EL (cell line): Measurements from ENCODE around the gene UQCC2.

Experiments
- DNase-seq: peaks from one replicate; pipeline ENCODE4 v3.0.0-alpha.2; 2016

Gene UQCC2

GRCh38 chr6:33688451-33689147 is 22.9 kb downstream of the UQCC2 start:
- no peak for DNase-seq

GRCh38 chr6:33688006-33688405 is 23.5 kb downstream of the UQCC2 start:
- DNase-seq: no peak

DNA sequence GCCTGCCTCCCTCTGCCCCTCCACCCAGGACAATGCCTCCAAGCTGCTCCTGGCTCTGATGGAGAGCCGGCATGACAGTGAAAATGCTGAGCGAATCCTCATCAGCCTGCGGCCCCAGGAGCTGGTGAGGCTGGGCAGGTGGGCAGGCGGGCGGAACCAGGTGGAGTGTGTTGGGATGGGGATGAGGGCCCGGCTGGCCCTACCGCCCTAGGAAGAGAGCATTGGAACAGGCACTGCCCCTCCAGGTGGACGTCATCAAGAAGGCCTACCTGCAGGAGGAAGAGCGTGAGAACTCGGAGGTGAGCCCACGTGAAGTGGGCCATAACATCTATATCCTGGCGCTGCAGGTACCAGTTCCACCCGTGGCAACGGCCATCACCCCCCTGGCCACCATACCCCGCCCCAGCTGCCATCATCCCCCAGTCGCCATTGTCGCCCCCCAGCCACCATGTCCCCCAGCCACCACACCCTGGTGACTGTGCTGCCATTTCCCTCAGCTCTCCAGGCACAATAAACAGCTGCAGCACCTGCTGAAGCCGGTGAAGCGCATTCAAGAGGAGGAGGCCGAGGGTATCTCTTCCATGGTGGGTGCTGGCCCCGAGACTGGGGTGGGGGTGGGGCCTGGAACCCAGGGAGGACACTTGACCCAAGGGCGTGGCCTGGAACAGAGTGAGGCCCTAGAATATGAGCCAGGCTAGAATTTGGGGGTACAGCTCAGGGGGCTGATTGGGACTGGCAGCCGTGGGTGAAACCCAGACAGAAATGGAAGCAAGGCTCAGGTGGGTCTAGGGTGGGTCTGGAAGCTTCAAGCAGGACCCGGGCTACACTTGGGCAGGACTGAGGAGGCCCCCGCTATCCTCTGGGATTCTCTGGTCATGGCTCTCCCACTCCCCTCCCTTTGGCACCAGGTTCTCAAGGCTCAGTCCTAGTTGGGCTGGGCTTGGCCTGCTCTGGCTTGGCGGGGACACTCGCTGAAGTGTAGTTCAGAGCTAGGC is 24.2 kb downstream of the UQCC2 start:
- DNase-seq: no peak

DNA sequence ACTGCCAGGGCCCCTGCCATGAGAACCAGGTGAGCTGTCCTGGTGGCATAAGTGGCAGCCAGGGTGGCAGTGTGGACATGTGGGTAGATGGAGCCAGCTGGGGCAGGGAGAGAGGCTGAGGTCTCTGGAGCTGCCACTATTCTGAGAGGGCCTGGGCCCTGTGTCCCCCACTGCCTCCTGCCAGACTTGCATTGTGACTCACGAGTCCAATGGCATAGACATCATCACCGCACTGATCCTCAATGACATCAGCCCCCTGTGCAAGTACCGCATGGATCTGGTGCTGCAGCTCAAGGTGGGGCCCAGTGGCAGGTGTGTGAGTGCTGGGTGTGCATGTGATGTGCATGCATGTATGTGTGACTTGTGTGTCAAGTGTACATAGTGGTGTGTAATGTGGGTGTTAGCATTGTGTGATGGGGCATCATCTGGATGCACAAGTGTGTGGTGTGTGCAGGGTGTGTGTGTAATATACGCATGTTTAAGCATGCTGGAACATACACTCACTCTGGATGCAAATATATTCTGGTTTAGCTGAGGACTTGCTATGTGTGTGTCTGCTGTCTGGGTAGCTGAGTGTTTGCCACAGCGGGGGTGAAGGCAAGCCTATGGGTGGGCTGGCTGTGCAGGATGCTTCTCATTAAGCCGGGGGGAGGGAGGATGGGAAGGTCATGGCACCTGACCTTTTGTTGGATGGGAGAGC is 25.1 kb downstream of the UQCC2 start:
- DNase-seq: no peak

GRCh38 chr6:33685411-33686224 is 25.9 kb downstream of the UQCC2 start:
- no peak for DNase-seq

- DNase-seq: no peak
Measured at GRCh38 chr6:33684983-33685382, 26.5 kb downstream of the UQCC2 start.

GRCh38 chr6:33684428-33684896 is 27.0 kb downstream of the UQCC2 start:
- DNase-seq: no peak

GRCh38 chr6:33683576-33684427 is 27.7 kb downstream of the UQCC2 start:
- DNase-seq: no peak

DNA sequence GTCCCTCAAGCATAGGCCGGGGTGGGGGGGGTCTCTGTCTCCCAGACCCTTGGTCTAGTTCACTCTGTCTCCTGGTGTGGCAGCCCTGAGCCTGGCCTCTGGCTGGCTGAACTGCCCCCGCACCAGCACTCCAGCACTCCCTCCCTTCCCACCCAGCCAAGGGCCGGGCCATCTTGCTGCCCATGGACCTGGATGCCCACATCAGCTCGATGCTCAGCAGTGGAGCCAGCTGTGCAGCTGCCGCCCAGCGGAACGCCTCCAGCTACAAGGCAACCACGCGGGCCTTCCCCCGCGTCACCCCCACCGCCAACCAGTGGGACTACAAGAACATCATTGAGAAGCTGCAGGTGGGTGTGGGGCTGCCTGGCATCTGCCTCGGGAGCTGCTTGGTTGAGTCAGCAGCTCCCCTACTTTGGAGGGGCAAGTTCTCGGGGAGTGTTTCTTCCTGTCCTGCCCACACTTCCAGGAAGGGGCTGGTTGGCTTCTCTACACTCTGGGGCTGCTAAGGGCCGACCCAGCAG is 28.4 kb downstream of the UQCC2 start:
- no peak for DNase-seq

DNA sequence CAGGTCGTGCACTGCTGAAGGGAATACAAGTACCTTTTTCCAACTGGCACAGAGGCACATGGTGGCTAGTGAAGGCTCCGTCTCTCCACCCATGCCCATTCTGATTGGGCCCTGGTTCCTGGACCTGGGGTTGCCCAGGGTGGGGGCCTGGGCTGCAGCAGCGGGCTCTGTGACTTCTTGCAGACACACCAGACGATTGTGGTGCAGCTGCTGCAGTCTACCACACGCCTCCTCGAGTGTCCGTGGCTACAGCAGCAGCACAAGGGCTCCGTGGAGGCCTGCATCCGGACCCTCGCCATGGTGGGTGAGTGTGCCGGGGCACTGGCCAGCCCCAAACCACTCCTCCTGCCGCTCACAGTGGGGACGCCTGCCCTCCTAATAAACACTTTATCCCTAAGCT is 29.2 kb downstream of the UQCC2 start:
- DNase-seq: no peak

DNA sequence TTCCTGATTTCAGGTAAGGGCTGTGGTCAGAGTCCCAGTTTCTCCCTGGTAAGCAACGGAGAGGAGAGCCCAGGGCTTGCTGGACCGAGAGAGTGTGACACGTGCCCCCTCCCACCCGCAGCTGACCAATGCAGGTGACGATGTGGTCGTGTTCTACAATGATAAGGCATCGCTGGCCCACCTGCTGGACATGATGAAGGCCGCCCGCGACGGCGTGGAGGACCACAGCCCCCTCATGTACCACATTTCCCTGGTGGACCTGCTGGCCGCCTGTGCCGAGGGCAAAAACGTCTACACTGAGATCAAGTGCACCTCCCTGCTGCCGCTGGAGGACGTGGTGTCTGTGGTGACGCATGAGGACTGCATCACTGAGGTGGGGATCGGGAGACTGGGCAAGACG is 31.7 kb downstream of the UQCC2 start:
- DNase-seq: no peak

DNA sequence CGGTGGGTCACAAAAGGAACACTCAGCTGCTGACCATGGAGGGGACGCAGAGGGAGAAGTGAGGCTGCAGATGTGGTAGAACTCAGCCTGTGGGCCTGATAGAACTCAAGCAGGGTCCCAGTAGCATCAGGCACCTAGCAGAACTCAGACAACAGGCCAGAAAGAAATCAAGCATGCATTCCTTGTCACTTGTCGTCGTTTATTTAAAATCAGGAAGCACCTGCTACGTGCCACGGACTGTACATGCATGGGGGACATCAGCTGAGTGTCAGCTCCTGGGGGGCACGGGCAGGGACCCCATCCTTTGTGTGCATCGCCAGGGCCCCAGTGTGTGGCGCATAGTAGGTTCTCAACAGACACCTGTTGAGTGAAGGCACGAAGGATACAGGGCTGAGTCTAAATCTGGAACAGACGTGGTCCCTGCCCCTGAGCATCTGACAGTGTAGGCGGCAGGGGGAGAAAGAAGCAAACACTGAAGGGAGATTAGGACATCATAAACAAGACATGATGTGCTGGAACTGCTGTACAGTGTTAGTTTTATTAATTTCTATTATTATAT is 32.5 kb downstream of the UQCC2 start:
- DNase-seq: no peak

- no peak for DNase-seq
Measured at GRCh38 chr6:33678233-33678931, 33.1 kb downstream of the UQCC2 start.

DNA sequence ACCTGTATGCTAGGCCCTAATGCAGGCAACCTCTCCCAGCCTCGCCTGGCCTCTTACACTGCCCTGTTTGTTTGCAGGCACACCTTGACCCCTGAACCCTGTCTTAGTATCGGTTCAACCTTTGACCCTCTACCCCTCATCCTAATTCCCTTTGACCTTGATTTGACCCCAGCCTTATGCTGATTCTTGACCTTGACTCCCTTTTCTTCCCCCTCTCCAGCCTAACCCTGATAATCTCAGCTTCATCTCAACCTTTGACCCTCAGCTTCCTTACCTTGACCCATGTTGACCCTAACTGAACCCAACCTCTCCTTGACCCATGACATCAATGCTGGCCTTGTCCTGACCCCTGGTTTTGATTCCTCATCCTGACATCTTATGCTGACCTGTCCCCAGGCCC is 33.8 kb downstream of the UQCC2 start:
- DNase-seq: no peak

- DNase-seq: peak; percentile 54
Measured at GRCh38 chr6:33677143-33677660, 34.3 kb downstream of the UQCC2 start.

DNA sequence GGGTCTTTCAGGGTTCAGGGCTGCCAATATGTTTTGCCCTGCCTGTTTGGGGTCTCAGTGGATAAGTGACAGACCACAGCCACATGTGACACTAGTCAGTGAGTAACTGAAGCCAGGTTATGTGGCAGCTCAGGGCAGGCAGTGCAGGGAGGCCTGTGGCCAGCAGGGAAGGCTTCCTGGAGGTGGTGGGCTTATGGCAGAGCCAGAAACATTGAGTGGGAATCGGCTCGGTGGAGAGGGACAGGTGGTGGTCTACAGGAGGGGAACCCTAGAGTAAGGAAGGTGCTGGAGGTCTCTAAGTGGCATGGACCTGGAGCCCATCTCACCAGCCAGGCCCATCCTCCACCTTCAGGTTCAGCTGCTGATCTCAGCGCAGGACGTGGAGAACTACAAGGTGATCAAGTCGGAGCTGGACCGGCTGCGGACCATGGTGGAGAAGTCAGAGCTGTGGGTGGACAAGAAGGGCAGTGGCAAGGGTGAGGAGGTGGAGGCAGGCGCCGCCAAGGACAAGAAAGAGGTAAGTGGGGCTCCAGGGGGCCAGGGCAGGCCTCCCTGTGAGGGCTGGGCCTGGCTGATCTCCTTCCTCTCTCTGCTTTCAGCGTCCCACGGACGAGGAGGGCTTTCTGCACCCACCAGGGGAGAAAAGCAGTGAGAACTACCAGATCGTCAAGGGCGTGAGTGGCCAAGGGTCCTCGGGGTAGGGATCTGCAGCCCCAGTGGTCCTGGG is 34.9 kb downstream of the UQCC2 start:
- no peak for DNase-seq

DNA sequence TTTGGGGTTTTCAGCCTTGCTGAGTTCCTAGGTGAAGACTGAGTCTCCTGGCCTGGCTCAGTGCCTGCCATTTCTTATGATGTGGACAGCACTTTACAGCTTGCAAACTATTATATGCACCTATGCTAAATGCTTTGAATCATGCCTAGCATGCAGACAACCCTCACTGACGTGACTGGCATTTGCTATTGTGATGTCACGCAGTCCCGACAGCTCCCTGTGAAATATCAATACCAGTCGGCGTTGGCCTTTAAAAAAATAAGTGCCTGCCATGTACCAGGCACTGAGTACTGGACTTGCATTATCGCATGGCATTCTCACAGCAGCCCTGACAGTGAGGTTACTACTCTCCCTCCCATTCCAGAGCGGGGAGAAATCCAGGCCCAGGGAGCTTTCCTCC is 35.5 kb downstream of the UQCC2 start:
- DNase-seq: no peak

DNA sequence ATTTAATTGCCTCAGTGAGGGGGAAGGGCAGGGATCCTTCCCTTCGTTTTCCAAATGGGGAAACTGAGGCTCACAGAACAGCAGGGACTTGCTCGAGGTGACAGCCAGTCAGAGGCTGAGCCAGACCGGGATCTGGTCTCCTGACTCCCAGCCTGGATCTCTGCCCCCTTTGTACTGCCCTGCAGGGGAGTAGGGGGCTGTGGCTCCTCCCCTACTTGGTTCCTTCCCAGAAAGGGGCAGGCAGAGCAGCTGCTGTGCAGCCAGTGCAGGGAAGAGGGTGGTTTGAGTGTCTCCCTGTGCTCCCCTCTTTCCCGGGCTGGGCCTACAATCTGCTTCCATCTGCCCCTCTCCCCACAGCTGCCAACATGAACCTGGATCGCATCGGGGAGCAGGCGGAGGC is 37.6 kb downstream of the UQCC2 start:
- DNase-seq: no peak

DNA sequence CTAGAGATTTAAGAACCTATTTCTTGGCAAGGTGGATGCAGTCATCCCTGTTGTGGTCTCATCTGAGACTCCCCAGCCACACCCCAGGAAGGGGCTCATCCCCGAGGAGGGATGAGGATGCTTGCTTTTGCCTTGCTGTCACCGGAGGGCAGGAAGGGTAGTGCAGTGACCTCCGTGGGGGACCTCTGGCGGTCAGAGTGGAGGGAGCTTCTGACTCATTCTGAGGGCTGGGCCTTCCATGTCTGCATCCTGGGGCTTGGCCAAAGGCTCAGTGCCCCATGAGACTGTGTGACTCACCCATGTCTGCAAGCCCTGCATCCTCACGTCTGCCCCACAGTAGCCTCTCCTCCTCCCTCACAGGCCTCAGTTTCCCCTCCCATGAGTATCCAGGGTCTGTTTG is 38.7 kb downstream of the UQCC2 start:
- DNase-seq: peak; percentile 97
